A549 (cell line): Measurements from ENCODE around the gene CAMTA1.

Source experiments
- CTCF ChIP-seq: fragments of >200 bp; sonication (Bioruptor Twin); formaldehyde crosslinking; IDR thresholded peaks from 3 replicates; pipeline ENCODE4 v1.5.1; 2016
- EP300 ChIP-seq, 2 experiments: fragments of >200 bp; sonication (Bioruptor Twin); formaldehyde crosslinking; IDR thresholded peaks; 2 replicates in 1 of 2; 3 replicates in 1 of 2; pipeline ENCODE4 v1.6.1; 2016 to 2017
- JUN ChIP-seq, 2 experiments: fragments of >200 bp; sonication (Bioruptor Twin); formaldehyde crosslinking; IDR thresholded peaks; 2 replicates in 1 of 2; 3 replicates in 1 of 2; pipeline ENCODE4 v1.6.1; 2016 to 2017
- MAX ChIP-seq: IDR thresholded peaks from 2 replicates; pipeline ENCODE4 v1.6.1; 2012
- POLR2A ChIP-seq: IDR thresholded peaks from 2 replicates; pipeline ENCODE4 v1.6.1; 2012; ENCODE audit warnings: mild to moderate bottlenecking, low read length
- RAD21 ChIP-seq, 2 experiments: fragments of >200 bp in 1 of 2; sonication (Bioruptor Twin) in 1 of 2; formaldehyde crosslinking in 1 of 2; IDR thresholded peaks in 1 of 2; conservative IDR thresholded peaks in 1 of 2; 2 replicates in 1 of 2; 3 replicates in 1 of 2; pipeline ENCODE4 v1.6.1; 2012 to 2018; ENCODE audit warnings: inconsistent platforms in 1 of 2
- RCOR1 ChIP-seq: fragments of 150-350 bp; IDR thresholded peaks from 2 replicates; pipeline ENCODE4 v1.6.1; 2014; ENCODE audit warnings: antibody characterized with exemption, low read length, low read depth

- no peak for TF ChIP-seq EP300 (IDR thresholded peaks at IDR 0.05)
- no peak for TF ChIP-seq JUN (IDR thresholded peaks at IDR 0.05)
- no peak for TF ChIP-seq RCOR1
- TF ChIP-seq CTCF: no peak
- no peak for TF ChIP-seq MAX
- TF ChIP-seq RAD21 (conservative IDR thresholded peaks at IDR 0.05 in 1 of 2, IDR thresholded peaks at IDR 0.05 in 1 of 2): no peak
- TF ChIP-seq POLR2A: no peak
Observed at GRCh38 chr1:7105269-7105668, 320.0 kb downstream of the CAMTA1 start.
